Measurements from ENCODE around the gene UBXN4.
"Not testable (repeated sequence)": the region's sequence is repeated elsewhere in the genome, so short reads cannot be mapped to it uniquely, and the experiment has no call there.

UBXN4 gene, protein sequence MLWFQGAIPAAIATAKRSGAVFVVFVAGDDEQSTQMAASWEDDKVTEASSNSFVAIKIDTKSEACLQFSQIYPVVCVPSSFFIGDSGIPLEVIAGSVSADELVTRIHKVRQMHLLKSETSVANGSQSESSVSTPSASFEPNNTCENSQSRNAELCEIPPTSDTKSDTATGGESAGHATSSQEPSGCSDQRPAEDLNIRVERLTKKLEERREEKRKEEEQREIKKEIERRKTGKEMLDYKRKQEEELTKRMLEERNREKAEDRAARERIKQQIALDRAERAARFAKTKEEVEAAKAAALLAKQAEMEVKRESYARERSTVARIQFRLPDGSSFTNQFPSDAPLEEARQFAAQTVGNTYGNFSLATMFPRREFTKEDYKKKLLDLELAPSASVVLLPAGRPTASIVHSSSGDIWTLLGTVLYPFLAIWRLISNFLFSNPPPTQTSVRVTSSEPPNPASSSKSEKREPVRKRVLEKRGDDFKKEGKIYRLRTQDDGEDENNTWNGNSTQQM

DNA sequence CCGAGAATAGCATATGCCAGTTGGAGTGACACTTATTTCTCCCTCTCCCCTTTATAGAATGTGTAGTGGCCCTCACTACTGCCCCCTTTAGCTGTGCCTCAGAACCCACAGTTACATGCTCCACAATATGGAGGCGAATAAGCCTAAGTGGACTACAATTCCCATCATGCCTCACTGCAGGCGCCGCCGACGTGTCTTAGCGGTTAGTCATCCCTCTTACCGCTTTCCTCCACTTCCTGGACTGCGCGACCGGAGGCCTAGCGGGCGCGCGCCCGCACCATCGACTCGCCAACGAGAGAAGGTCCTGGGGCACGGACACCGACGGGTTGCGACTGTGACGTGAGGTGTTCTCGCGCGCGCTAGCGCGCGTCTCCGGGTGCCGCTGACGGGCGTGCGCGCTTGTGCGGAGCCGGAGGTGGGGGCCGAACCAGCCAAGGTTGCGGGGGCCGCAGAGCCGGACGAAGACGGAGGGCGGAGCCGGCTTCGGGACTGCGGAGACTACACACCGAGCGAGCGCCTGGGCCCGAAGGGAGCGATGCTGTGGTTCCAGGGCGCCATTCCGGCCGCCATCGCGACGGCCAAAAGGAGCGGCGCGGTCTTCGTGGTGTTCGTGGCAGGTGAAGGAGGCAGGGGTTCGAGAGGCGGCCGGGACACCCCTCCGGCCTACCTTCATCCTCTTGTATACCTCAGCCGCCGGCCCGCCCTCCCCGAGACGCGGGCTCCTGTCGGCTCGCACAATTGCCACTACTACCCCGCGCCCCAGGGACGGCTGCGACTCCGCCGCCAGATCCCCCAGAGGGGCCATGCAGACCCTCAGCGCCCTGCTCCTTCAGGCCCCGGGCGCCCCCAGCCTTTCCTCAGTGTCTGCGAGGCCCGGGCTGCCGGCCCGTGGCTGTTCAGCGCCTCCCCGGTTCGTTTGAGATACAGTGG is at the start of gene UBXN4:
Gene UBXN4 (plus strand): TSS at position 461 of the 930 bp plus-strand sequence. CDS start 75 bp downstream, at position 536.
- peak; percentile 99 for DNase-seq

DNA sequence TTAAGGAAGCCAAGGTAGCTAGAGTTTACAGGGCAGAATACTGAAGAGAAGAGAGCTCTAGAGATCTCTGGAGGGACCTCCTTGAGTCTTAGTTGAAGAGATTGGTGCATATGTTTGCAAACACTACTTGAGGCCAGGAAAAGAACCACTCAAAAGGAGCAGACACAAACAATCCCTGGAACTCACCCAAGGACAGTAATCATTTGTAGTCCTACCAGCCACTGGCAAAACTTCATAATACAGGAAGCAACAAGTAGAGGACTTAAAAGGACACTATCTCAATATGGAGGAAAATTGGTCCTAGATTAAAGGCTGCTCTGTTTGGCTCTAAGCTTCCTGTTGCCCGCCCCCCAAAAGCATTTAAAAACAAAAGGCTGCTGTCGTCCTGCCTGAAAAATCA is 46.9 kb upstream of the UBXN4 start:
- no peak for DNase-seq

DNA sequence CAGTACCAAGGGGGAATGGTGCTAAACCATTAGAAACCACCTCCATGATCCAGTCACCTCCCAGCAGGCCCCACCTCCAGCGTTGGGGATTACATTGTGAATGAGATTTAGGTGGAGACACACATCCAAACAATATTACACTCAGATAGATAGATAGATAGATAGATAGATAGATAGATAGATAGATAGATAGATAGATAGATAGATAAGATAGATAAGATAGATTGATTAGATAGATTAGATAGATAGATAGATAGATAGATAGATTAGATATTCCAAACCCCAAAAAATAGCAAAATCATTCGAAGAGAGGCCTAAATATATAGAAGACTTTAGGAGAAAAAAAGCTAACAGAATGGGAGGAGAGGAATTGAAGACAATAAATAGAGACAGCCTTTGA is 42.8 kb upstream of the UBXN4 start:
- DNase-seq, result no peak

DNA sequence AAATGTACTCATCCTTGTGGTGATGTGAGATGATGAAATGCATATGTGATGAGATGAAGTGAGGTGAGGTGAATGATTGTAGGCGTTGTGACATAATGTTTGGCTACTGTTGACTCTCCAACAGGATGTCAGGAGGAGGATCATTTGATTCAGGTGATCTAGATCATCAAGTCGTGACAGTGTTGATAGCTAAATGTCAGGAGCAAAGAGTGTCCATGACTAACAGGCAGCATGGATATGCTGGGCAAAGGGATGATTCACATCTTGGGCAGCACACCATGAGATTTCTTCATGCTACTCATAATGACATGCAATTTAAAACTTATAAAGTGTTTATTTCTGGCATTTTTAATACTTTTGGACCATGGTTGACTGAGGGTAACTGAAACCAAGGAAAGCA is 40.2 kb upstream of the UBXN4 start:
- DNase-seq, result no peak

DNA sequence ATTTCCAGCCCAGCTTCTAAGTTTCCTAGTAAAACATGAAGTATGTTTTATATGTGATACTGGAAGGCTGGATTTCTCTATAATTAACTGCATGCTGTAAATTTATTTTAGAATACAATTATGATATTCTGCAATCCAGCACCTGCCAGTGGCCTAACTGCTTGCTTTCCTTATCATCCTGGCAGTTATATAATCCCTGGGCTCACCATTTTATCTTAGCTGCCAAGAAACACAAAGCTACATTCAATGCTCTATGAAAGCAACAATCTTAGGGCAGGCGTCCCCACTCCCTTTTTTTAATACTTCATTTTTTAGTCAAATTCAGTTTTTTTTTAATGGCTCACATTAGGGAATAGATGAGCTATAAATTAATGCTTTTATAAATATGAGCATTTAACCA is 38.4 kb upstream of the UBXN4 start:
- no peak for DNase-seq

DNA sequence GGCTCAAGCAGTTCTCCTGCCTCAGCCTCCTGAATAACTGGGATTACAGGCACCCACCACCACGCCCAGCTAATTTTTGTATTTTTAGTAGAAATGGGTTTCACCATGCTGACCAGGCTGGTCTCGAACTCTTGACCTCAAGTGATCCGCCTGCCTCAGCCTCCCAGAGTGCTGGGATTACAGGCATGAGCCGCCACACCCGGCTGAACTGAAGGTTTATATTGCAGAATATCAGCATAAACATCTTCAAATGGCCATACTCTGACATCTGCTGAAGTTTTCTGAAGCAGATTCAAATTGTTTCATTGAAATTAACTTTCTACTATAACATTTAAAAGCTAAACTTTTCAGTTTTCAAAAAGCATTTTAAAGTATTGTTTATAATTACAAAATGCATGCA is 37.6 kb upstream of the UBXN4 start:
- DNase-seq, result not testable (repeated sequence)

DNA sequence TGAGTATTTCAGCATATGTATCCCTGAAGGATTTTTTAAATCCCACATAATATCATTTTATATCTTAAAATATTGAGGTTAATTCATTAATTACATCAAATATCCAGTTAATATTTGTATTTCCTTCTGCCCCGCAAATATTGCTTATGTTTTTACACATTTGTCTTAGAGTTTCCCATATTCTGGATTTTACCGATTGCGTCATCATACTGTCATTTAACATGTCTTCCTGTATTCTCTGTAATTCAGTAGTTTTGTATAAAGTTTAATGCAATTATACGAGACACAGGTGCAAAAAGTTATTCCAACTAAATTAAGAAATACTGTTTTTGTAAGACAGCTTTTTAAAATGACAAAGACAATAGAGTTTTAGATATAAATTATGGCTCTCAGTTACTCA is 33.5 kb upstream of the UBXN4 start:
- DNase-seq, result no peak

DNA sequence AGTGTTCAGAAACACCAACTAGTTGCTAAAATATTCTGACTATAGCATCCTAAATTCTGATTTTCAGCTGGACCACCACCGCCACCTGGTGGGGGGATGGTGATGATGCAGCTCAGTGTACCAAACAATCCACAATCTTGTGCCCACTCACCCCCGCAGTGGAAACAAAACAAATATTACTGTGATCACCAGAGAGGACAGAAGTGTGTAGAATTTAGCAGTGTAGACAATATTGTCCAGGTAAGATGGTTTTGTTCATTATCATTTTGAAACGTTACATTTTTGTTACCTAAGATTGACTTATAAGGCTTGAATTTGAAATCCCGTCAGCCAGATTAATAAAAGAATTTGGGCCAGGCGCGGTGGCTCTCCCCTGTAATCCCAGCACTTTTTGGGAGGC is 31.7 kb upstream of the UBXN4 start:
- peak; percentile 72 for DNase-seq

DNA sequence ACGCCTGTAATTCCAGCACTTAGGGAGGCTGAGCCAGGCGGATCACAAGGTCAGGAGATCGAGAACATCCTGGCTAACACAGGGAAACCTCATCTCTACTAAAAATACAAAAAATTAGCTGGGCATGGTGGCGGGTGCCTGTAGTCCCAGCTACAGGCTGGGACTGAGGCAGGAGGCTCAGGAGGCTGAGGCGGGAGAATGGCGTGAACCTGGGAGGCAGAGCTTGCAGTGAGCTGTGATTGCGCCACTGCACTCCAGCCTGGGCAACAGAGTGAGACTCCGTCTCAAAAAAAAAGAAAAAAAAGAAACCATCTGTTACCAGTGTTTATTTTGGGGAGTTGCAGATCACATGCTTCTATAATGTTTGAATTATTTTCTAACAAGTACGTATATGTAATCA is 26.6 kb upstream of the UBXN4 start:
- not testable (repeated sequence) for DNase-seq

DNA sequence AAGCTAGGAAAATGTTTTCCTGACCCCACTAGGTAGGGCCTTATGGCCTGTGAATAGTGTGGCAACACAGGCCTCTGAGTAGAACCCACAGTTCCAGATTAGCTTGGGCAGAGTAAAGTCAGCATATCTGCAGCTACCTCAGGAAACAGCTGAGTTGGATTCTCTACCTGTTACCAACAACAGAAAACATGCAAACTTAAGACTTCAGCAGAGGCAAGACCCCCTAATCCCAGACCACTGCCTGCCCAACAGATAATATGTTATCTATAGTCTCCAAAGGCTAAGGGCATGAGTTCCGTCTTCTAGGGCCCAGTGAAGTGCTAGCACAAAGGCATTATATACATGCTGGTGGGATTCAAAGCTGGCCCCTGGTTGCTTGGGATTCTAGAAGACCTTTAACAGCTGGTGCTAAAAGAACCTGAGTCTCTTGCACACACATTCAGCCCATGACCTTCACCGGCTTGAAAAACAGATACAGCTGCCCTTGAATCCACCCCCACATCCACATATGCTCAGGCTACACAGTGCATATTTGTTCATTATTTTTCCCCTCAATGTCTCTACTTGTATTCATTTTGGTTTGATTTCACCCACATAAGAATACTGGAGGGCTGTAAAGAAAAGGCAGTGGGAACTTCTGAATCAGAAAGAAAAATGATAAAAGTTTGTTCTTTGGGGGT is 13.5 kb upstream of the UBXN4 start:
- DNase-seq, result no peak

DNA sequence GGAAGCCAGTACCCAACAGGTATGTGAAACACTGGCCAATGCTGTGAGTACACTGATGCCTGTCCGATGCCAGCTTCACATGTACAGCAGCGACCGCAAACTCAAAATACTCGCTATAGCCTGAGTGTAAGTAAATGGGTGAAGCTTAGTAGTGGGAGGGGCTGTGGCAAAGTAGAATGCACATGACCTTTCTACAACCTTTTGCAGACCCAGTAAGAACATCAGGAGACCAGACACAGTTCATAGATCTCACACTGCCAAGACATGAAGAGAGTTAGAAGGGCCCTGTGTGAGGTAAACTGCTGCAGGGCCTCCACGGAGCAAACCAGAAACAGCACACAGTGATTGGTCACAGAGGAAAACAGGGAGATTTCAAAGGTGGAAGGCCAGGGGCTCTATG is 9.1 kb upstream of the UBXN4 start:
- DNase-seq, result no peak

DNA sequence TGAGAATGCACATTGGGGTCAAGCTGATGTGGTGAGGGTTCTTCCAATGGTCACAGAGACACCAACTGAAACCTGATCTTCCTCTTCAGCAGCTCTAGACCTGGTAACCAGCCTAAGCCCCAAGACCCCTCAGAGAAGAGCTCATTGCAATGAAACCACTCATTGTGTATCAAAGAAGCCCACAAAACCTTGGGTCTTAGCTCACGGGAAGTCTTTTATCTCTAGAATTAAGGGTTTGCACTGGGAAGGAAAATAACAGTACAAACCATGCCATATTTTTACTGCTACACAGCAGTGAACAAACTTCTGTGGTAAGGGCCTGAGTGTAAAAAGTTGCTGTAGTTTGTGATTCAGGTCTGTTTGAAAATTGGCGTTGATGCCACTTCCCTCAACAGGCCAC is 8.6 kb upstream of the UBXN4 start:
- DNase-seq, result no peak

DNA sequence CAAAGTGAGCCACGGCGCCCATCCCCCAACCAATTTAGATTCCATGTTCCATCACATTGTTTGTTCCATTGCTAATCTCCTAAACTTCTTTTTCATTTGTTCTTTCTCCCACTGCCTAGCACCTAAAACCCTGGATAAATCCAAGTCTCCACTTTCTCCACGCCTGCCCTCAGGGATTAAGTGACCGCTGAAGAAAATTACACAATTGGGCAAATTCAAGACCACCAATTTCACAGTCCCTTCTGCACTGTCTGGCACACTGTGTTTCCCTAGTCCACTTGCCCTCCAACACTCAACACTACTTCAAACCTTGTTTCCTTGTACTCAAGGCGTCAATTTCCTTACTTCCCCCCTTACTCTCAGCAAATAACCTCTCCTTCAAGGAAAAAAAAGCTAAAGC is 5.1 kb upstream of the UBXN4 start:
- DNase-seq, result no peak

DNA sequence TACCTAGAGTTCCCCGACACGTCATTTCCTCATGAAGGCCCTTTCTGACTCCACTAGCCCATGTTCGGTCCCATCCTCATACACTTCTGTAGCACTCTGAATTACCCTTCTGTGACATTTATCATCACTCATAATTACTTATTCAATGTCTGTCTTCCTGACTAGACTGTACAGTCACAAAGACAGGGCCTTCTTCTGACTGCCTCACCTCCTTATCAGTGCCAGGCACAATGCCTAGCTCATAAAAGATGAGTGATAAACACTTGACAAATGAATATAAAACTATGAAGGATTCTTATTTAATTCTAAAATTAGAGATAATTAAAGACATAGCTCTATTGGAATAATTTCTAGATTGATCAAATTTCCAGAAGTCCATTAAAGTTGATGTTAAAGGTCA is 1.4 kb upstream of the UBXN4 start:
- no peak for DNase-seq

DNA sequence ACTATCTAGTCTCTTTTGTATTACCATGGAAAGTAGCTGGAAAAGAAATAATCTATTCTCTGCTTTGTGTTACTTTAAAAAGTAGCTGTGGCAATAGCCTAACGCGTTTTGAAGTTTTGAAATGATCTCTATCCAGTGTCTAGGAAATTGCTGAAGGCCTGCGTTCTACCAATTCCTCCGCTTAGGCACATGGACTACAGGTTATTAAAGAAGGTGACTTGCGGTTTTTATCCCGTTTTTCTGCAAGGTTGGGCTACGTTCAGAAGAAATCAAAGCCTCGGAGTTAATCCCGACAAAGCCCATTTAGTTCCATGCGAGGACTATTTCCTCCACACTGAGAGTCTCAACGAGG is 636 bp upstream of the UBXN4 start:
- DNase-seq, result no peak

DNA sequence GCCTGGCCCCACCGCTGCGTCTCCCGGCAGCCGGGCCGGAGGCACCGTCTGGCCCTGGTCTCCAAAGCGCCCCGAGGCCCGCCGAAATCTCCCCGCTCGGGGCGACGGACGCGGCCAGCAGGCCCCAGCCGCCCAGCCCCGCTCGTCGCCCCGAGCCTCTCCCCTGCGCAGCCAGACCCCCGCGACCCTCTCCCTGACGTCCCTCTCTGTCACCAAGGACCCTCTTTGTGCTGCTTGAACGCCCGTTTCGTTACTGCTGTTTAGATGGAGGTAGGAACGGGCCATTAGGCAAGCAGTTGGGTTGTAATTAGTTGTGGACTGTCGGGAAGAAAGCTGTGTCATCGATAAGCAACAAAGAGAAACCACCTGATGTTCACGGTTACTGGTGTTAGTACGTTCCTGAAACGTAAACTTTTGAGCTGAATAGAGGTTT is 686 bp downstream of the UBXN4 start:
- peak; percentile 59 for DNase-seq

DNA sequence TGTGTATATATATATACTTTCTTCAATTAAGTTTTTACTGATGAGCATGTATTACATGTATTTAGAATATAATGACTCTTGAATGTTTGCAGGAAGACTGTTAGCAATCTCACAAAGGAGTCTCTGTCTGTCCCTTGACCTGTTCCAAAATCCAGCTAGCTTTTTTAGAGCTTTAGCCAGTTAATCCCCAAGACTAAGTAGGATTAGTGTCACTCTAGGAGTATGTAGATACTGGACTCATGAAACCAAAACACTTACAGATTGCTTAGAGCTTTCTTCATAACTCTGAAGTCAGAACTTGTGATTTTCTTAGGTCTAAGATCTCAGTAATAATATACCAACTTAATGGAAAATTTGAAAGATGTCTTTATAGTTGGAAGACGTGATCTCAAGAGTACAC is 2.2 kb downstream of the UBXN4 start:
- no peak for DNase-seq

DNA sequence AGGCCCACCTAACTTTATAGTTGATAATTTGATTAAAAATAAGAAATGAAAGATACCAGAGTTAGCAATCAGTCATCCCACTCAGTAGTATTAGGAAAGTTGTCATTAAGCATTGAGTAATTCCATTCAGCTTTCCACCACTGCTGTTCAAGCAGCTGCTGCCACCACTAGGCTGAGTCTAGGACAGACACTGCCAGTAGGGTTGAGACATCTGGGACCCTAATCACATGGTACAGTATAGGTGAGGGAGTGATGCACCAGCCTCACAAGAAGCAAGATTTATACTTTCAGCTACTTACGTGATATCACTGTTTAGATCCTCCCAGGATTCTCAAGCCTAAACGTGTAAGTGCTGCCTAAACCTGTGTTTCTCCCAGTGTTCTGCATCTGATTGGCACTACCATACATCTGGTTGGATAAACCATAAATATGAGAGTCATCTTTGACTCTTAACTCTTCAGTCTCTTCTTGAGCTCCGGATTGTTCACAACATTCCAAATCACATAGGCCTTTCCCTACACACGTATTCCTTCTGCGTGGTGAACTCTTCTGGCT is 3.2 kb downstream of the UBXN4 start:
- peak; percentile 61 for DNase-seq

DNA sequence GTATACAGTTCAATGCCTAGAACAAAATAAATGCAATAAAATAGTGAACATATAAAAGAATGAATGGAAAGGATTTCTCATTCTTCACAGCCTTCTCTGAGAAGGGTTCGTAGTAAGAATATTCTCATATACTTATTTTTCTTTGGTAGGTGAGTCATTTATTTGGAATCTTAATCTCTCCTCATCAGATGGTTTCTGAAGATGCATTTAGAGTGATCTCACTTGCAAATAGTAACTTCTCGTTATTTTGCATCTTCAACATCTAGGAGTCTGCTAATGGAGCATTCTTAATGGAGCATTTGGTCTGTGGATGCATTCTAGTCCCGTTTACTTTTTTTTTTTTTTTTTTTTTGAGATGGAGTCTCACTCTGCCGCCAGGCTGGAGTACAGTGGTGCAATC is 3.9 kb downstream of the UBXN4 start:
- no peak for DNase-seq

DNA sequence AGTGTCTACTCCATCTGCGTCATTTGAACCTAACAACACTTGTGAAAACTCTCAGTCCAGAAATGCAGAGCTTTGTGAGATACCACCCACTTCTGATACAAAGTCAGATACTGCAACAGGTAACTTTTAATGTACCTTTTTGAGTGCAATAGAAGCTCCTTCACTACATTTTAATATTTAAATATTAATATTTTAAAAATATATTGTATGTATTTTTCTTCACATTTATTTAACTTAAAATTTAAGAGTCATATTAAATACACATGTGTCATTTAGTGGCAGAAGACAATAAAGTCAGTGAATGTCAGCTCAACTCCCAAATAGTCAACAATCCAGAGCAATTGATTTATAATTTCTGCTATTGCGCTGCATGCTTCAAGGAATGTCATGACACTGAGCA is 13.9 kb downstream of the UBXN4 start:
- DNase-seq, result no peak

DNA sequence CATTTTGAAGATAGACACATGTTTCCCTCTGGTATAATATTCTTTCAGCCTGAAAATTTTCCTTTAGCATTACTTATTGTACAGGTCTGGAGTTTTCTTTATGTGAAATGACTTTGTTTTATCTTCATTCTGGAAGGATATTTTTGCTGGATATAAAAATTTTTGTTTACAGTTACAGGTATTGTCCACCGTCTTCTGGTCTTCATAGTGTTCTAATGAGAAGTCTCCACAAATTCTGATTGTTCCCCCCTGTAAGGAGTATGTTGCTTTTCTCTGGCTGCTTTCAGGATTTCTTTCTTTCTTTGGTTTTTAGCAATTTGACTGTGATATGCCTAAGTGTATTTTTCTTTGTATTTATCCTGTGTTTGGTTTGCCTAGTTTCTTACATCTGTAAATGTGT is 15.0 kb downstream of the UBXN4 start:
- DNase-seq, result no peak

DNA sequence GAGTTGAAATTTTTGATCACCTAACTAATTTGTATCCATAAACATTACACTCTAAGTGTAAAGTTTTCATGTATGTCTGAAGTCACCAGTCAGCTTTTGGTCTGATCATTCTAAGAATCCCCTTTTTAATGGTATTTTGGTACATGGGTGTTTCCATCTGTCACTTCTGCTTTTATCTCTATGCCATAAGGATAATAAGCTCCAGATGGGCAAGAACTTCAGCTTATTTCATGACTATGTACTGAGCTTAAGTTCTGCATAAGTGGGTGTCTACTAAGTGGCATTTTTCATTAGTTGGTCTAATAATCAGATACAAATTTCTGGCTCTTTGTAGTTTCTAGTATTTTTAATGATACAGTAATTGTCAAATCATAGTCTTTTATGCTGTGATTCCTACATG is 20.4 kb downstream of the UBXN4 start:
- DNase-seq, result no peak

DNA sequence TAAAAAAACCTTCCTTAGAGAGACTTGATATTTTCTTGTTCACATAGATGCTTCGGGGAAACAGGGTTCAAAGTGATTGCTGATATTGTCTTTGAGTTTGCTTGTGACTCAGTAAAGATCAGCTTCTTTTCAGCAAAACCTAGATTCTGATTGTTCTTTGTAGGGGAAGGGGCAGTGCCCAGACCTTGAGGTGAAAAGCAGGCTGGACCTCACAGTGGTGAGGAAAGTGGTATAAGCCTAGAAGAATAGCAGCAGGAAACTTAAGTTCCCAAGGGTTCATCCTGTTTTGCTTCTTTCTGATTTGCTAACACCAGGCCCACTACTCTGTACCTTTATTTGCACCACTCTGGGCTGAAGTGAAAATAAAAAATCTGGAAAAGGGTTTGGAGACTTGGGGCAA is 20.9 kb downstream of the UBXN4 start:
- no peak for DNase-seq
